ENCODE measurements around the gene CYTH1.

CYTH1 gene

GRCh38 chr17:78729641-78730040 lies 52.4 kb downstream of the CYTH1 start:
- ChIA-PET POLR2A (no interaction called here), CTCF (no interaction called here)
- DNase-seq (ENCODE audit: extremely low spot score), result no peak
- TF ChIP-seq L3MBTL2 (conservative IDR thresholded peaks at IDR 0.05), result no peak
- no peak for TF ChIP-seq SP1 (IDR thresholded peaks at IDR 0.05)
- TF ChIP-seq FOXK2 (IDR thresholded peaks at IDR 0.05), result no peak
- no peak for TF ChIP-seq ELF4 (IDR thresholded peaks at IDR 0.05)
- TF ChIP-seq NFRKB (IDR thresholded peaks at IDR 0.05), result no peak
- TF ChIP-seq ARNT (IDR thresholded peaks at IDR 0.05), result no peak
- TF ChIP-seq HDGF (IDR thresholded peaks at IDR 0.05; ENCODE audit: borderline replicate concordance), result no peak
- no peak for TF ChIP-seq SUZ12 (IDR thresholded peaks at IDR 0.05)
- no peak for TF ChIP-seq LEF1 (IDR thresholded peaks at IDR 0.05; ENCODE audit: borderline replicate concordance)
- TF ChIP-seq BHLHE40 (IDR thresholded peaks at IDR 0.05; ENCODE audit: borderline replicate concordance), result no peak

- POLR2A ChIA-PET, result no interaction called here
- TF ChIP-seq L3MBTL2 (conservative IDR thresholded peaks at IDR 0.05) (no peak), FOXA1 (IDR thresholded peaks at IDR 0.05) (no peak), TARDBP (IDR thresholded peaks at IDR 0.05) (no peak), BHLHE40 (IDR thresholded peaks at IDR 0.05; ENCODE audit: borderline replicate concordance) (no peak), ARNT (IDR thresholded peaks at IDR 0.05) (no peak), FOXM1 (IDR thresholded peaks at IDR 0.05; ENCODE audit: borderline replicate concordance) (no peak), PKNOX1 (IDR thresholded peaks at IDR 0.05) (no peak), HDGF (IDR thresholded peaks at IDR 0.05; ENCODE audit: borderline replicate concordance) (no peak), NFRKB (IDR thresholded peaks at IDR 0.05) (no peak), FOXK2 (IDR thresholded peaks at IDR 0.05) (no peak), SP1 (IDR thresholded peaks at IDR 0.05) (no peak)
- CTCF ChIA-PET, result interaction anchor here (0.7 kb wide), 2 partner anchors 780 to 783 kb away, joined by 3 to 4 read pairs; no protein-coding TSS in a partner anchor
Measured at GRCh38 chr17:78728495-78728894, 53.6 kb downstream of the CYTH1 start.

GRCh38 chr17:78727476-78728229 lies 54.4 kb downstream of the CYTH1 start:
- ChIA-PET POLR2A (interaction anchor here (7.0 kb wide), 1 partner anchor 9 kb away, joined by 42 read pairs; no protein-coding TSS in a partner anchor), CTCF (no interaction called here)
- DNase-seq (ENCODE audit: extremely low spot score), result no peak
- TF ChIP-seq BHLHE40 (IDR thresholded peaks at IDR 0.05; ENCODE audit: borderline replicate concordance) (no peak), ARNT (IDR thresholded peaks at IDR 0.05) (no peak), HDGF (IDR thresholded peaks at IDR 0.05; ENCODE audit: borderline replicate concordance) (no peak), CTBP1 (IDR thresholded peaks at IDR 0.05; ENCODE audit: borderline replicate concordance) (no peak), FOXK2 (IDR thresholded peaks at IDR 0.05) (no peak), SP1 (IDR thresholded peaks at IDR 0.05) (no peak), NFRKB (IDR thresholded peaks at IDR 0.05) (no peak), ELF4 (IDR thresholded peaks at IDR 0.05) (no peak), FOXA1 (IDR thresholded peaks at IDR 0.05) (no peak), SUZ12 (IDR thresholded peaks at IDR 0.05) (no peak), PKNOX1 (IDR thresholded peaks at IDR 0.05) (no peak), ZNF384 (IDR thresholded peaks at IDR 0.05) (no peak), L3MBTL2 (conservative IDR thresholded peaks at IDR 0.05) (no peak), TARDBP (IDR thresholded peaks at IDR 0.05) (no peak), LEF1 (IDR thresholded peaks at IDR 0.05; ENCODE audit: borderline replicate concordance) (no peak), FOXM1 (IDR thresholded peaks at IDR 0.05; ENCODE audit: borderline replicate concordance) (no peak)

More at GRCh38 chr17:78728495-78728894, 53.6 kb downstream of the CYTH1 start:
- no peak for DNase-seq (ENCODE audit: extremely low spot score)

GRCh38 chr17:78727057-78727456 lies 55.0 kb downstream of the CYTH1 start:
- CTCF ChIA-PET, result interaction anchor here (0.6 kb wide), 1 partner anchor 245 kb away, joined by 3 read pairs; no protein-coding TSS in a partner anchor

GRCh38 chr17:78726513-78726912 lies 55.6 kb downstream of the CYTH1 start:
- ChIA-PET CTCF (interaction anchor here (0.6 to 1.4 kb wide), 4 partner anchors 11 to 245 kb away, joined by 3 to 8 read pairs (median 3); no protein-coding TSS in a partner anchor), POLR2A (interaction anchor here (7.0 kb wide), 1 partner anchor 10 kb away, joined by 42 read pairs; no protein-coding TSS in a partner anchor)
- no peak for DNase-seq (ENCODE audit: extremely low spot score)
- TF ChIP-seq L3MBTL2 (conservative IDR thresholded peaks at IDR 0.05) (no peak), ARNT (IDR thresholded peaks at IDR 0.05) (no peak), FOXA1 (IDR thresholded peaks at IDR 0.05) (no peak), NFRKB (IDR thresholded peaks at IDR 0.05) (no peak), CTBP1 (IDR thresholded peaks at IDR 0.05; ENCODE audit: borderline replicate concordance) (no peak), ELF4 (IDR thresholded peaks at IDR 0.05) (no peak), SP1 (IDR thresholded peaks at IDR 0.05) (no peak), HDGF (IDR thresholded peaks at IDR 0.05; ENCODE audit: borderline replicate concordance) (no peak), ZNF384 (IDR thresholded peaks at IDR 0.05) (no peak), TARDBP (IDR thresholded peaks at IDR 0.05) (no peak), BHLHE40 (IDR thresholded peaks at IDR 0.05; ENCODE audit: borderline replicate concordance) (no peak), FOXK2 (IDR thresholded peaks at IDR 0.05) (no peak), FOXM1 (IDR thresholded peaks at IDR 0.05; ENCODE audit: borderline replicate concordance) (no peak)

More at GRCh38 chr17:78727057-78727456, 55.0 kb downstream of the CYTH1 start:
- no peak for DNase-seq (ENCODE audit: extremely low spot score)
- no peak for TF ChIP-seq LEF1 (IDR thresholded peaks at IDR 0.05; ENCODE audit: borderline replicate concordance)
- POLR2A ChIA-PET, result interaction anchor here (7.0 kb wide), 1 partner anchor 9 kb away, joined by 42 read pairs; no protein-coding TSS in a partner anchor

- CTCF ChIA-PET, result interaction anchor here (0.7 to 1.4 kb wide), 4 partner anchors 9 to 22 kb away, joined by 3 to 8 read pairs (median 6); no protein-coding TSS in a partner anchor
- no peak for TF ChIP-seq BHLHE40 (IDR thresholded peaks at IDR 0.05; ENCODE audit: borderline replicate concordance)
- DNase-seq (ENCODE audit: extremely low spot score), result no peak
- POLR2A ChIA-PET, result interaction anchor here (7.0 kb wide), 1 partner anchor 11 kb away, joined by 42 read pairs; no protein-coding TSS in a partner anchor
Measured at GRCh38 chr17:78725448-78726021, 56.5 kb downstream of the CYTH1 start.

Data from HEK293T (cell line).